Adrenal gland (tissue), 12 donors: ENCODE results near the gene RHBDL1. TPM values are rescaled to one million over a fixed set of nuclear protein-coding genes. Genes with fewer than 3 reads are reported as not detected.

Experiments used
- DNase-seq, 7 donors: peaks; one replicate each; pipeline ENCODE4 v3.0.0-alpha.2; 2019 to 2020
- H3K27ac ChIP-seq, 5 donors: fragments of 200-600 bp; sonication (generic) in 4 of 5; 1 replicate in 3 of 5; 2 replicates in 2 of 5; pipeline versions ENCODE4 v1.5.1 to v1.8.0; 2016 to 2020; ENCODE audit warnings: mild to moderate bottlenecking in 1 of 5
- H3K27me3 ChIP-seq: fragments of 200-600 bp; 2 replicates; pipeline ENCODE4 v1.8.0; 2021
- H3K36me3 ChIP-seq, 2 donors: fragments of 200-600 bp; replicated peaks in 1 of 2; 1 replicate in 1 of 2; 2 replicates in 1 of 2; pipeline versions ENCODE4 v1.5.1 to v1.8.0; 2018 to 2022
- H3K4me1 ChIP-seq, 2 donors: fragments of 200-600 bp; replicated peaks in 1 of 2; 1 replicate in 1 of 2; 2 replicates in 1 of 2; pipeline versions ENCODE4 v1.5.1 to v1.8.0; 2018 to 2021
- H3K4me3 ChIP-seq, 4 donors: fragments of 200-600 bp; sonication (generic) in 3 of 4; one replicate each; pipeline ENCODE4 v1.5.1; 2016 to 2018
- H3K9me3 ChIP-seq, 3 donors: fragments of 200-600 bp; sonication (generic) in 1 of 3; replicated peaks in 1 of 3; 1 replicate in 2 of 3; 2 replicates in 1 of 3; pipeline versions ENCODE4 v1.5.1 to v1.8.0; 2016 to 2021
- POLR2A ChIP-seq, 2 donors: fragments of 450-650 bp; IDR thresholded peaks; one replicate each; pipeline ENCODE4 v1.6.1; 2017; ENCODE audit warnings: antibody characterized with exemption in 2 of 2, mild to moderate bottlenecking in 2 of 2, moderate library complexity in 1 of 2
- WGBS, 4 donors: extraction: QIAGEN DNeasy Blood & Tissue Kit in 2 of 4; methylation state at CpG; one replicate each; pipeline versions ENCODE4 v1.1.5 to v1.1.7; 2013 to 2017; 5-methylcytosine and 5-hydroxymethylcytosine counted together
- intact Hi-C, 2 donors: fragments of 100-400 bp; cut with DNase I; formaldehyde crosslinking; loops; one replicate each; pipeline versions ENCODE4 v1.14.1 to v1.15.0; 2022 to 2023
- polyA plus RNA-seq, 3 donors: library from polyadenylated mRNA; stranded (reverse); fragments of 200-250 nt in 2 of 3; fragments of 350-450 nt in 1 of 3; fragmentation: Illumina TruSeq in 1 of 3; extraction: RNeasy Lipid Tissue Mini Kit (QIAGEN cat#74804) in 1 of 3; gene quantifications; one replicate each; pipeline ENCODE4 v1.2.3, GENCODE V29; 2013 to 2014
- total RNA-seq, 9 donors: library from RNA; depleted of rRNA in 4 of 9; stranded (reverse); fragments of >200 nt in 4 of 9; fragments of 120-200 nt in 1 of 9; fragmentation: NEBNext Ultra II Directional in 1 of 9; extraction: Animal tissue kit (Norgen Biotek cat#: 25700) in 1 of 9; gene quantifications; one replicate each; pipeline versions ENCODE4 v1.1.0 to v1.2.4, GENCODE V29; 2013 to 2023
- TF ChIP-seq, protein P1 (sequence below), 6 experiments: fragments of 450-650 bp in 4 of 6; fragments of 200-600 bp in 2 of 6; sonication (generic) in 1 of 6; IDR thresholded peaks; 1 replicate in 5 of 6; 2 replicates in 1 of 6; pipeline versions ENCODE4 v1.5.1 to v1.8.0; 2016 to 2021; ENCODE audit warnings: antibody characterized with exemption in 6 of 6, mild to moderate bottlenecking in 2 of 6, moderate library complexity in 1 of 6
- donor health status: healthy with polysubstance abuse.
- donor health status: Bipolar disorder and iron deficiency.
- donor health status: DM: yes; HTN: yes; CAD: no.
- donor health status: DM: no; HTN: no; CAD: no.
- donor health status: DM: no; HTN: no; CAD: no.
- donor health status: DM: yes; HTN: yes; CAD: no.

RHBDL1 gene
- total and polyA plus RNA-seq, 12 donors = 0.13 to 21.1 (median 3.8) TPM

DNA sequence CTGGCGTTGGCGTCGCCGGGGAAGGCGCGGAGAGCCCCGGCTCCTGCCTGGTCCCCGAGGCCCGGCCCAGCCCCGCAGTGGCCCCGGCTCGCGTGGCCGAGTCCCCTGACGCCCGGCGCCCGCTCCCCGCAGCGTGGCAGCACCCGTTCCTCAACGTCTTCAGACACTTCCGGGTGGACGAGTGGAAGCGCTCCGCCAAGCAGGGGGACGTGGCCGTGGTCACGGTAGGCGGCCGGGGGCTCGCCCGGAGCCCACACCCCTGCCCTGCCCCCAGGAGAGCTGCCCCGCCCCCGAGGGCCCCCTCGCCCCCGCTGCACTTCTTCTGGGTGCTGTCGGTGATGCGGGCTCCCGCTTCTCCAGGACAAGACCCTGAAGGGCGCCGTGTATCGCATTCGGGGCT is 25.8 kb upstream of the RHBDL1 start:
- TF ChIP-seq POLR2A (IDR thresholded peaks at IDR 0.05) = no peak
- TF ChIP-seq, protein P1, sequence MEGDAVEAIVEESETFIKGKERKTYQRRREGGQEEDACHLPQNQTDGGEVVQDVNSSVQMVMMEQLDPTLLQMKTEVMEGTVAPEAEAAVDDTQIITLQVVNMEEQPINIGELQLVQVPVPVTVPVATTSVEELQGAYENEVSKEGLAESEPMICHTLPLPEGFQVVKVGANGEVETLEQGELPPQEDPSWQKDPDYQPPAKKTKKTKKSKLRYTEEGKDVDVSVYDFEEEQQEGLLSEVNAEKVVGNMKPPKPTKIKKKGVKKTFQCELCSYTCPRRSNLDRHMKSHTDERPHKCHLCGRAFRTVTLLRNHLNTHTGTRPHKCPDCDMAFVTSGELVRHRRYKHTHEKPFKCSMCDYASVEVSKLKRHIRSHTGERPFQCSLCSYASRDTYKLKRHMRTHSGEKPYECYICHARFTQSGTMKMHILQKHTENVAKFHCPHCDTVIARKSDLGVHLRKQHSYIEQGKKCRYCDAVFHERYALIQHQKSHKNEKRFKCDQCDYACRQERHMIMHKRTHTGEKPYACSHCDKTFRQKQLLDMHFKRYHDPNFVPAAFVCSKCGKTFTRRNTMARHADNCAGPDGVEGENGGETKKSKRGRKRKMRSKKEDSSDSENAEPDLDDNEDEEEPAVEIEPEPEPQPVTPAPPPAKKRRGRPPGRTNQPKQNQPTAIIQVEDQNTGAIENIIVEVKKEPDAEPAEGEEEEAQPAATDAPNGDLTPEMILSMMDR (IDR thresholded peaks at IDR 0.05) = no peak
- WGBS, 4 donors = 2 to 17% (median 4%) methylated on average over 8 to 44 of the region's 44 CpGs; no CpG with 5 or more reads in 1 of the 4 donors
- Histone ChIP-seq H3K36me3 (no peaks in the 10 kb centered on the region), H3K4me1 (peaks cover 61 to 67% of the 10 kb centered on the region in 2 donors), H3K27me3 (no peaks in the 10 kb centered on the region), H3K9me3 (no peaks in the 10 kb centered on the region), H3K27ac (peak overlapping the region in 3 of 5 donors; percentile 68 to 95 (median 92)), H3K4me3 (peak overlapping the region in 2 of 4 donors; percentile 33 to 64)
- intact Hi-C loops = no loop called here
- DNase-seq = no peak

DNA sequence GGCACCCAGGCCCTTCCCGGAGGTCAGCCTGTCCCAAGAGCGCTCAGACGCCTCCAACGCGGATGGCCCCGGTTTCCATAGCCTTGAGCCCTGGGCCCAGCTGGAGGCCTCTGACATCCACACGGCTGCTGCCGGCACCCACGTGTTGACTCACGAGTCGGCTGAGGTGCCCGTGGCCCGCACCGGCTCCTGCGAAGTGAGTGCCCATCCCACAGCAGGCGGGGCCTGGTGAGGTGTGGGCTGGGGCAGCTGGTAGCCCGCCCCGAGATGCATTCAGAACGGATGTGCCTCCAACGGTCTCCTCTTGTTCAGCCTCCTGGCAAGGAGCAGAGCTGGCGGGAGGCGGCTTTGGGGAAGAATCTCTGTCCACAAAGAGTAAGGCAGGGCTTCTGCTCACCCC is 23.6 kb upstream of the RHBDL1 start:
- intact Hi-C loops = no loop called here
- peaks cover 0 to 5% of the 10 kb centered on the region in 2 donors for H3K36me3 ChIP-seq
- DNase-seq = peak; percentile 83 to 96 (median 93)
- no peak overlapping the region for H3K4me3 ChIP-seq
- peak; percentile 33 to 81 for TF ChIP-seq POLR2A (IDR thresholded peaks at IDR 0.05)
- TF ChIP-seq, protein P1 (IDR thresholded peaks at IDR 0.05) = no peak
- no peaks in the 10 kb centered on the region for H3K9me3 ChIP-seq
- H3K27ac ChIP-seq = peak overlapping the region; percentile 69 to 93 (median 74)
- 47 to 74% (median 56%) methylated on average over 2 to 22 of the region's 22 CpGs for WGBS, 4 donors
- no peaks in the 10 kb centered on the region for H3K27me3 ChIP-seq
- H3K4me1 ChIP-seq = peaks cover 40 to 45% of the 10 kb centered on the region in 2 donors

DNA sequence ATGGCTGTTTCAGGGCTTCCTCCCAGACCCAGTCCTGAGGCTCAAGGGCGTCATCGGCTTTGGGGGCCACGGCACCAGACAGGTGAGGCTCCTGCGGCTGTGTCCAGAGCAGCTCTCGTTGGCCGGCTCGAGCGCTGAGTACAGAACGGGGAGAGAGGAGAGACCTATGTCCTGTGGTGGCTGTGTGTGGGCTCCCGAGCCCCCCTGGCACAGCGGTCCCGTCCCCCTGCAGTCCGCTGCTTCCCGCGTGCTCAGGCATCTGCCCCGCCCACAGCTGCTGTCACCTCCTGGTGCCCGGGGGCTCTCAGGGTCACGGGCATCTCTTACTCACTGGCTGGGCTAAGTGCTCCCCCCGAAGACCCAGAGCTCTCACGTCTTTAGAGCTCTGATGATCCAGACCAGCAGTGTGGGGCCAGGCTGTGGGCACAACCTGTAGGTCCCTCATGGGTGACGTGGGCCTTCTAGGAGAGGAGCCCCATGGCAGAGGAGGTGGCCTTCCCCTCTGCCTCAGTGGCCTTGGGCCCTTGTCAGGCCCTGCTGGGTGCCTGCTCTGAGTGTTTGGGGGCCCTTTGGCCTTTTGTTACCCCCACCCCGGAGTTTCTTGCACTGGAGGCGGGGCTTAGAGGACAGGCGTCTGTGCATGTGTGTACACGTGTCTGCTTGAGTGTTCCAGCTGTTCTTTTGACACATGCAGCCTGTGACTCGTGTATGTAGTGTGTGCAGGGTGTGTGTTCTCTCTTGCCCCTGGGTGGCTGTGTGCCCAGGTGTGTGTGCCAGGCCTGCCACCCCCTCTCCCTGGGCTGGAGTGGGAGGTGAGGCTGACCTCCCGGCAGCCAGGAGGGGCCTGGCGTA is 22.8 kb upstream of the RHBDL1 start:
- intact Hi-C loops = no loop called here
- TF ChIP-seq, protein P1 (IDR thresholded peaks at IDR 0.05) = no peak
- peak in 1 of 2 donors; percentile 54 for TF ChIP-seq POLR2A (IDR thresholded peaks at IDR 0.05)
- H3K9me3 ChIP-seq = no peaks in the 10 kb centered on the region
- no peak overlapping the region for H3K4me3 ChIP-seq
- DNase-seq = peak; percentile 71 to 93 (median 89)
- peak overlapping the region; percentile 69 to 93 (median 74) for H3K27ac ChIP-seq
- peaks cover 32 to 37% of the 10 kb centered on the region in 2 donors for H3K4me1 ChIP-seq
- peaks cover 0 to 5% of the 10 kb centered on the region in 2 donors for H3K36me3 ChIP-seq
- 52 to 63% (median 57%) methylated on average over 2 to 28 of the region's 28 CpGs for WGBS, 4 donors
- H3K27me3 ChIP-seq = no peaks in the 10 kb centered on the region

DNA sequence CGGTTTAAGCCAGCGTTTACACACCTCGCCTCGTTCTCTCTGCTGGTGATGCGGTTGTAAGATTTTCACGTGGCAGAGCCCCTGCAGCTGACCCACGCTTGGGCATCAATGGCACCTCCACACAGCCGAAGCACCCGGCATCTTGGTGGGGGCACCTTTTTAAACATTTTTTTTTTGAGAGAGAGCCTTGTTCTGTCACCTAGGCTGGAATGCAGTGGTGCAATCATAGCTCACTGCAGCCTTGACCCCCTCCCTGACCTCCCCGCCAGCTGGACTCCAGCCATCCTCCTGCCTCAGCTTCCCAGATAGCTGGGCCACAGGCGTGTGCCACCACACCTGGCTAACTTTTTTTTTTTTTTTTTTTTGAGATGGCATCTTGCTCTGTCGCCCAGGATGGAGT is 21.4 kb upstream of the RHBDL1 start:
- TF ChIP-seq, protein P1 (IDR thresholded peaks at IDR 0.05) = no peak
- no peak for TF ChIP-seq POLR2A (IDR thresholded peaks at IDR 0.05)
- H3K4me3 ChIP-seq = no peak overlapping the region
- peaks cover 0 to 9% of the 10 kb centered on the region in 2 donors for H3K36me3 ChIP-seq
- no peaks in the 10 kb centered on the region for H3K9me3 ChIP-seq
- intact Hi-C loops = no loop called here
- H3K4me1 ChIP-seq = peaks cover 21 to 24% of the 10 kb centered on the region in 2 donors
- no peak for DNase-seq
- H3K27me3 ChIP-seq = no peaks in the 10 kb centered on the region
- WGBS, 4 donors = 81 to 88% (median 86%) methylated on average over 12 of the region's 12 CpGs
- no peak overlapping the region for H3K27ac ChIP-seq
